DND-41 (cell line): Measurements from ENCODE around the gene ANKRD33.

ENCODE experiments used
- CTCF ChIP-seq: IDR thresholded peaks from 2 replicates; pipeline ENCODE4 v1.5.1; 2012; ENCODE audit warnings: borderline replicate concordance, low read length, moderate library complexity, mild to moderate bottlenecking; ENCODE audit not compliant: poor library complexity, severe bottlenecking; ENCODE audit errors: extremely low read depth
- EZH2 ChIP-seq: IDR thresholded peaks from 3 replicates; pipeline ENCODE4 v1.6.1; 2012; ENCODE audit warnings: borderline replicate concordance, low read depth, mild to moderate bottlenecking, moderate library complexity, low read length, inconsistent platforms; ENCODE audit not compliant: severe bottlenecking

GRCh38 chr12:51848326-51848727, 39.6 kb upstream of the ANKRD33 start, which contains the start of gene FIGNL2:
- TF ChIP-seq CTCF = no peak
- TF ChIP-seq EZH2 = no peak
